ENCODE results near the gene LIMS1. TPM values are rescaled to one million over a fixed set of nuclear protein-coding genes. Genes with fewer than 3 reads are reported as not detected.

The LIMS1 gene
- total RNA-seq, 4 donors from 2014 or later: 43.6 to 89.3 (median 59.6) TPM

- no peak for TF ChIP-seq POLR2A (IDR thresholded peaks at IDR 0.05)
- TF ChIP-seq, protein P1, sequence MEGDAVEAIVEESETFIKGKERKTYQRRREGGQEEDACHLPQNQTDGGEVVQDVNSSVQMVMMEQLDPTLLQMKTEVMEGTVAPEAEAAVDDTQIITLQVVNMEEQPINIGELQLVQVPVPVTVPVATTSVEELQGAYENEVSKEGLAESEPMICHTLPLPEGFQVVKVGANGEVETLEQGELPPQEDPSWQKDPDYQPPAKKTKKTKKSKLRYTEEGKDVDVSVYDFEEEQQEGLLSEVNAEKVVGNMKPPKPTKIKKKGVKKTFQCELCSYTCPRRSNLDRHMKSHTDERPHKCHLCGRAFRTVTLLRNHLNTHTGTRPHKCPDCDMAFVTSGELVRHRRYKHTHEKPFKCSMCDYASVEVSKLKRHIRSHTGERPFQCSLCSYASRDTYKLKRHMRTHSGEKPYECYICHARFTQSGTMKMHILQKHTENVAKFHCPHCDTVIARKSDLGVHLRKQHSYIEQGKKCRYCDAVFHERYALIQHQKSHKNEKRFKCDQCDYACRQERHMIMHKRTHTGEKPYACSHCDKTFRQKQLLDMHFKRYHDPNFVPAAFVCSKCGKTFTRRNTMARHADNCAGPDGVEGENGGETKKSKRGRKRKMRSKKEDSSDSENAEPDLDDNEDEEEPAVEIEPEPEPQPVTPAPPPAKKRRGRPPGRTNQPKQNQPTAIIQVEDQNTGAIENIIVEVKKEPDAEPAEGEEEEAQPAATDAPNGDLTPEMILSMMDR (IDR thresholded peaks at IDR 0.05): no peak
- intact Hi-C loops (cut with DNase I; ENCODE audit: low total_unique reads): no loop called here
- no peak for DNase-seq (ENCODE audit: low spot score in 2 of 2)
- WGBS, 2 donors: 86% methylated on average over 2 of the region's 2 CpGs
- H3K4me3 ChIP-seq (ENCODE audit: low read depth, poor library complexity, severe bottlenecking): no peak overlapping the region
These were observed 92.7 kb downstream of the LIMS1 start for GRCh38 chr2:108626995-108627394.

GRCh38 chr2:108627911-108628567, 93.8 kb downstream of the LIMS1 start:
- intact Hi-C loops (cut with DNase I; ENCODE audit: low total_unique reads): no loop called here
- TF ChIP-seq, protein P1 (IDR thresholded peaks at IDR 0.05): no peak
- TF ChIP-seq POLR2A (IDR thresholded peaks at IDR 0.05): no peak
- WGBS, 2 donors: 93 to 95% methylated on average over 4 of the region's 4 CpGs

GRCh38 chr2:108628936-108629335, 94.7 kb downstream of the LIMS1 start:
- DNase-seq (ENCODE audit: low spot score in 2 of 2): no peak
- H3K4me3 ChIP-seq (ENCODE audit: low read depth, poor library complexity, severe bottlenecking): no peak overlapping the region
- TF ChIP-seq, protein P1 (IDR thresholded peaks at IDR 0.05): no peak
- no peak for TF ChIP-seq POLR2A (IDR thresholded peaks at IDR 0.05)
- WGBS, 2 donors: 91 to 94% methylated on average over 6 of the region's 6 CpGs
- intact Hi-C loops (cut with DNase I; ENCODE audit: low total_unique reads): no loop called here

More at GRCh38 chr2:108627911-108628567, 93.8 kb downstream of the LIMS1 start:
- no peak overlapping the region for H3K4me3 ChIP-seq (ENCODE audit: low read depth, poor library complexity, severe bottlenecking)
- no peak for DNase-seq (ENCODE audit: low spot score in 2 of 2)

GRCh38 chr2:108629417-108629816, 95.1 kb downstream of the LIMS1 start:
- intact Hi-C loops (cut with DNase I; ENCODE audit: low total_unique reads): no loop called here
- TF ChIP-seq, protein P1 (IDR thresholded peaks at IDR 0.05): no peak
- TF ChIP-seq POLR2A (IDR thresholded peaks at IDR 0.05): no peak
- 52 to 60% methylated on average over 1 of the region's 1 CpG for WGBS, 2 donors
- no peak for DNase-seq (ENCODE audit: low spot score in 2 of 2)
- H3K4me3 ChIP-seq (ENCODE audit: low read depth, poor library complexity, severe bottlenecking): no peak overlapping the region

GRCh38 chr2:108630567-108631405, 96.5 kb downstream of the LIMS1 start:
- H3K4me3 ChIP-seq (ENCODE audit: low read depth, poor library complexity, severe bottlenecking): no peak overlapping the region
- TF ChIP-seq, protein P1 (IDR thresholded peaks at IDR 0.05): no peak
- TF ChIP-seq POLR2A (IDR thresholded peaks at IDR 0.05): no peak
- DNase-seq (ENCODE audit: low spot score in 2 of 2): no peak
- intact Hi-C loops (cut with DNase I; ENCODE audit: low total_unique reads): no loop called here
- 88 to 94% methylated on average over 5 of the region's 5 CpGs for WGBS, 2 donors

All from lower leg skin (tissue), 4 donors.